HepG2 (cell line): ENCODE measurements around the gene PPM1K. TPM values are rescaled to one million over a fixed set of nuclear protein-coding genes. Genes with fewer than 3 reads are reported as not detected.

Source experiments
- ATF7 ChIP-seq, 2 experiments: fragments of 450-650 bp in 1 of 2; sonication (generic) in 1 of 2; formaldehyde crosslinking in 1 of 2; IDR thresholded peaks; 2 replicates each; pipeline versions ENCODE4 v1.4.0 to v1.6.1; 2016 to 2020; ENCODE audit warnings: antibody characterized with exemption in 1 of 2, mild to moderate bottlenecking in 1 of 2, missing genetic modification reagents in 1 of 2
- HNRNPLL ChIP-seq: fragments of 200-400 bp; formaldehyde crosslinking; IDR thresholded peaks from 2 replicates; pipeline ENCODE4 v1.6.1; 2017; ENCODE audit warnings: mild to moderate bottlenecking, low read depth, low read length; ENCODE audit not compliant: poor library complexity, severe bottlenecking
- ISL2 ChIP-seq: sonication (generic); formaldehyde crosslinking; IDR thresholded peaks from 2 replicates; pipeline ENCODE4 v1.5.0; 2020; ENCODE audit warnings: missing genetic modification reagents
- KDM2A ChIP-seq: sonication (generic); formaldehyde crosslinking; IDR thresholded peaks from 2 replicates; pipeline ENCODE4 v1.4.0; 2020; ENCODE audit warnings: low read depth, missing genetic modification reagents, borderline replicate concordance
- MBD4 ChIP-seq: IDR thresholded peaks from 2 replicates; pipeline ENCODE4 v1.6.1; 2012; ENCODE audit warnings: low read length, inconsistent platforms, borderline replicate concordance
- MED1 ChIP-seq: sonication (generic); formaldehyde crosslinking; IDR thresholded peaks from 2 replicates; pipeline ENCODE4 v1.4.0; 2020; ENCODE audit warnings: missing genetic modification reagents
- SAP130 ChIP-seq: IDR thresholded peaks from 2 replicates; pipeline ENCODE4 v1.6.1; 2016; ENCODE audit warnings: low read depth
- SRSF4 ChIP-seq: fragments of 200-400 bp; formaldehyde crosslinking; IDR thresholded peaks from one replicate; pipeline ENCODE4 v1.6.1; 2018; ENCODE audit warnings: mild to moderate bottlenecking, low read depth, low read length, moderate library complexity; ENCODE audit not compliant: poor library complexity, severe bottlenecking
- YEATS2 ChIP-seq: sonication (generic); formaldehyde crosslinking; IDR thresholded peaks from 2 replicates; pipeline ENCODE4 v1.4.0; 2020; ENCODE audit warnings: missing genetic modification reagents, borderline replicate concordance
- ZNF20 ChIP-seq: sonication (generic); formaldehyde crosslinking; IDR thresholded peaks from 2 replicates; pipeline ENCODE4 v1.4.0; 2020; ENCODE audit warnings: mild to moderate bottlenecking, moderate library complexity, missing genetic modification reagents
- ZNF605 ChIP-seq: sonication (generic); formaldehyde crosslinking; IDR thresholded peaks from 2 replicates; pipeline ENCODE4 v1.8.0; 2022; ENCODE audit warnings: mild to moderate bottlenecking, missing genetic modification reagents
- polyA plus RNA-seq, 8 experiments: library from polyadenylated mRNA; depleted of rRNA in 3 of 8; stranded (reverse) in 7 of 8; unstranded in 1 of 8; fragments of >200 nt; fragmentation: Illumina TruSeq in 4 of 8; extraction: Trizol in 4 of 8; gene quantifications; 2 replicates each; pipeline versions ENCODE4 v1.2.1 to v1.2.3, GENCODE V29; 2011 to 2016; ENCODE audit warnings: low read depth in 4 of 8, missing spikeins in 1 of 8, mixed read lengths in 1 of 8; ENCODE audit not compliant: insufficient read depth in 1 of 8
- total RNA-seq, 5 experiments: library from RNA; depleted of rRNA; stranded (reverse); fragments of >200 nt; fragmentation: Illumina TruSeq; extraction: Trizol; gene quantifications; 2 replicates each; pipeline ENCODE4 v1.2.3, GENCODE V29; 2016; ENCODE audit warnings: low read depth in 1 of 5
- TF ChIP-seq, protein P1 (sequence below): sonication (generic); formaldehyde crosslinking; IDR thresholded peaks from 2 replicates; pipeline ENCODE4 v1.8.1; 2023; ENCODE audit warnings: mild to moderate bottlenecking, moderate library complexity, missing genetic modification reagents
- TF ChIP-seq, protein P2 (sequence below): sonication (generic); formaldehyde crosslinking; IDR thresholded peaks from 2 replicates; pipeline ENCODE4 v1.5.0; 2020; ENCODE audit warnings: missing genetic modification reagents
- TF ChIP-seq, protein P3 (sequence below): IDR thresholded peaks from 2 replicates; pipeline ENCODE4 v1.6.1; 2012; ENCODE audit warnings: inconsistent platforms
- TF ChIP-seq, protein P4 (sequence below): sonication (generic); formaldehyde crosslinking; IDR thresholded peaks from 2 replicates; pipeline ENCODE4 v1.9.0; 2021; ENCODE audit warnings: missing genetic modification reagents, borderline replicate concordance
- TF ChIP-seq, protein P5 (sequence below): IDR thresholded peaks from 2 replicates; pipeline ENCODE4 v1.6.1; 2016; ENCODE audit warnings: missing genetic modification reagents, missing compliant biosample characterization
- TF ChIP-seq, protein P6 (sequence below), 2 experiments: sonication (generic) in 1 of 2; formaldehyde crosslinking in 1 of 2; IDR thresholded peaks; 2 replicates each; pipeline versions ENCODE4 v1.4.0 to v1.6.1; 2016 to 2020; ENCODE audit warnings: borderline replicate concordance in 1 of 2, low read depth in 1 of 2, mild to moderate bottlenecking in 1 of 2, missing genetic modification reagents in 1 of 2

Gene PPM1K
- total and polyA plus RNA-seq, 2 of the 13 experiments (the other 11 are each of a cell fraction or from before 2014, with no cell fraction given) = 11.9 to 17.8 TPM

DNA sequence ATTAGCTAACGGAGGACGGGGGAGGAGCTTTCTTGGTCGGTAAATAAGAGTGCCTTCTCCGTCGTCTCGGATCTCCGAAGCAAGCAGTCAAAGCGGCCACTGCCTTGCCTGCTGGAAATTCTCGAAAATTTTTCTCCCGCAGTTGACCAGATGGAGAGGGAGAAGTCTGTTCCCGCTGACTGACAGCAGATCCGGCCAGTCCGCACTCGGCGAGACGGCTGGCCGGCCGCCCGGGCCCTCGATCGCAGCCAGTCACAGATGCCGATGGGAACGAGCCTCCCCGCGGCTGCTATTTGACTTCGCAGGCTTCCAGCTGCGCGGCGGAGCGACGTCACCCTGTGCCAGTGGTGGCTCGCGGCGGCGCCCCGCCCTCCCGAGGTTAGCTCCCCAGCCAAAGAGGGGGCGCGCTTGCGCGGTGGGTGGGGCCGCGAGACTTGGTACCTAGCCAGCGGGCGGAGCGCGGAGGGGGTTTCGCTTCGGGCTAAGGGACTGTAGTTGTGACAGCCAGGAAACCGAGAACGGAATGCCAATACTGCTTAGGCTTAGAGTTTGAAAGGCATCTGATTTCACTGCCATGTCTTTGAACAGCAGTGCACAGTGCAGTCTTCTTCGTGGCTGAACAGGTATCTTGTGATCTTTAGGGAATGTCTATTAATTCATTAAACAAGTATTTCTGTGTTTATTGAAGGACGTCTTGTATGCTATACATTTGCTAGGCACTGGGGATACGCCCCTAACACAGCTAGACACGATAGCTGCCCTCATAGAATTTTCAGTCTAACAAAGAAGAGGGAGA is at the start of gene PPM1K (continued):
- TF ChIP-seq, protein P1, sequence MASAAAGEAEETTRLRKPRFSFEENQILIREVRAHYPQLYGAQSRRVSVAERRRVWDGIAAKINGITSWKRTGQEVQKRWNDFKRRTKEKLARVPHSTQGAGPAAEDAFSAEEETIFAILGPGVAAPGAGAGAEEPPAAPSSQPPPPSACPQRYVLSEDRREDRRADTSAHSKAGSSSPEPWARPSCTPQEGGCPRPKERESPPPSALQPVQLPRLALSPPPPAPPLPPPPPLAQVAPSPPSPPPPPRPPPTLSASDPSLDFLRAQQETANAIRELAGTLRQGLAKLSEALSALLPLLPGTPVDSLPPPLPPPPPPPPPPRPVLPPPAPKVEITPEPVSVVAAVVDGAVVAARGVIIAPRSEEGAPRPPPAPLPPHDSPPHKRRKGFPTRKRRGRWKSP (CRISPR knock-in tag) = peak; percentile 81
- TF ChIP-seq YEATS2 (peak; percentile 65; the same call in 1 of the 2 replicates), MED1 (CRISPR knock-in tag) (peak; percentile 45; the same call in 1 of the 2 replicates), ZNF20 (CRISPR knock-in tag) (no peak), SRSF4 (no peak), MBD4 (no peak), SAP130 (CRISPR knock-in tag) (peak; percentile 88), ZNF605 (CRISPR knock-in tag) (peak; percentile 15; the same call in 1 of the 2 replicates), KDM2A (CRISPR knock-in tag) (peak; percentile 61; the same call in 1 of the 2 replicates), ATF7 (IDR thresholded peaks at IDR 0.05) (peak; percentile 53), ATF7 (CRISPR knock-in tag; IDR thresholded peaks at IDR 0.05) (peak; percentile 94), HNRNPLL (peak; percentile 69), ISL2 (CRISPR knock-in tag) (peak; percentile 38)
- TF ChIP-seq, protein P2, sequence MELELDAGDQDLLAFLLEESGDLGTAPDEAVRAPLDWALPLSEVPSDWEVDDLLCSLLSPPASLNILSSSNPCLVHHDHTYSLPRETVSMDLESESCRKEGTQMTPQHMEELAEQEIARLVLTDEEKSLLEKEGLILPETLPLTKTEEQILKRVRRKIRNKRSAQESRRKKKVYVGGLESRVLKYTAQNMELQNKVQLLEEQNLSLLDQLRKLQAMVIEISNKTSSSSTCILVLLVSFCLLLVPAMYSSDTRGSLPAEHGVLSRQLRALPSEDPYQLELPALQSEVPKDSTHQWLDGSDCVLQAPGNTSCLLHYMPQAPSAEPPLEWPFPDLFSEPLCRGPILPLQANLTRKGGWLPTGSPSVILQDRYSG (CRISPR knock-in tag) = no peak
- TF ChIP-seq, protein P3, sequence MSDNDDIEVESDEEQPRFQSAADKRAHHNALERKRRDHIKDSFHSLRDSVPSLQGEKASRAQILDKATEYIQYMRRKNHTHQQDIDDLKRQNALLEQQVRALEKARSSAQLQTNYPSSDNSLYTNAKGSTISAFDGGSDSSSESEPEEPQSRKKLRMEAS = peak; percentile 59
- TF ChIP-seq, protein P4, sequence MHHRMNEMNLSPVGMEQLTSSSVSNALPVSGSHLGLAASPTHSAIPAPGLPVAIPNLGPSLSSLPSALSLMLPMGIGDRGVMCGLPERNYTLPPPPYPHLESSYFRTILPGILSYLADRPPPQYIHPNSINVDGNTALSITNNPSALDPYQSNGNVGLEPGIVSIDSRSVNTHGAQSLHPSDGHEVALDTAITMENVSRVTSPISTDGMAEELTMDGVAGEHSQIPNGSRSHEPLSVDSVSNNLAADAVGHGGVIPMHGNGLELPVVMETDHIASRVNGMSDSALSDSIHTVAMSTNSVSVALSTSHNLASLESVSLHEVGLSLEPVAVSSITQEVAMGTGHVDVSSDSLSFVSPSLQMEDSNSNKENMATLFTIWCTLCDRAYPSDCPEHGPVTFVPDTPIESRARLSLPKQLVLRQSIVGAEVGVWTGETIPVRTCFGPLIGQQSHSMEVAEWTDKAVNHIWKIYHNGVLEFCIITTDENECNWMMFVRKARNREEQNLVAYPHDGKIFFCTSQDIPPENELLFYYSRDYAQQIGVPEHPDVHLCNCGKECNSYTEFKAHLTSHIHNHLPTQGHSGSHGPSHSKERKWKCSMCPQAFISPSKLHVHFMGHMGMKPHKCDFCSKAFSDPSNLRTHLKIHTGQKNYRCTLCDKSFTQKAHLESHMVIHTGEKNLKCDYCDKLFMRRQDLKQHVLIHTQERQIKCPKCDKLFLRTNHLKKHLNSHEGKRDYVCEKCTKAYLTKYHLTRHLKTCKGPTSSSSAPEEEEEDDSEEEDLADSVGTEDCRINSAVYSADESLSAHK (CRISPR knock-in tag) = no peak
- TF ChIP-seq, protein P5, sequence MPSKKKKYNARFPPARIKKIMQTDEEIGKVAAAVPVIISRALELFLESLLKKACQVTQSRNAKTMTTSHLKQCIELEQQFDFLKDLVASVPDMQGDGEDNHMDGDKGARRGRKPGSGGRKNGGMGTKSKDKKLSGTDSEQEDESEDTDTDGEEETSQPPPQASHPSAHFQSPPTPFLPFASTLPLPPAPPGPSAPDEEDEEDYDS (CRISPR knock-in tag) = peak; percentile 76
- TF ChIP-seq, protein P6, sequence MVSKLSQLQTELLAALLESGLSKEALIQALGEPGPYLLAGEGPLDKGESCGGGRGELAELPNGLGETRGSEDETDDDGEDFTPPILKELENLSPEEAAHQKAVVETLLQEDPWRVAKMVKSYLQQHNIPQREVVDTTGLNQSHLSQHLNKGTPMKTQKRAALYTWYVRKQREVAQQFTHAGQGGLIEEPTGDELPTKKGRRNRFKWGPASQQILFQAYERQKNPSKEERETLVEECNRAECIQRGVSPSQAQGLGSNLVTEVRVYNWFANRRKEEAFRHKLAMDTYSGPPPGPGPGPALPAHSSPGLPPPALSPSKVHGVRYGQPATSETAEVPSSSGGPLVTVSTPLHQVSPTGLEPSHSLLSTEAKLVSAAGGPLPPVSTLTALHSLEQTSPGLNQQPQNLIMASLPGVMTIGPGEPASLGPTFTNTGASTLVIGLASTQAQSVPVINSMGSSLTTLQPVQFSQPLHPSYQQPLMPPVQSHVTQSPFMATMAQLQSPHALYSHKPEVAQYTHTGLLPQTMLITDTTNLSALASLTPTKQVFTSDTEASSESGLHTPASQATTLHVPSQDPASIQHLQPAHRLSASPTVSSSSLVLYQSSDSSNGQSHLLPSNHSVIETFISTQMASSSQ (IDR thresholded peaks at IDR 0.05; ENCODE audit: low read depth) = no peak
- TF ChIP-seq, protein P6 (CRISPR knock-in tag; IDR thresholded peaks at IDR 0.05; ENCODE audit: borderline replicate concordance) = peak; percentile 68
